BE2C (cell line): ENCODE results near the gene TFAP2B.

Source experiments
- DNase-seq: peaks from one replicate; pipeline ENCODE4 v3.0.0-alpha.2; 2020
- H3K27me3 ChIP-seq: fragments of 250-450 bp; sonication (Bioruptor Pico); 2 replicates; pipeline ENCODE4 v1.5.1; 2020; ENCODE audit warnings: mild to moderate bottlenecking
- H3K36me3 ChIP-seq: fragments of 250-450 bp; sonication (Bioruptor Pico); 2 replicates; pipeline ENCODE4 v1.5.1; 2020; ENCODE audit warnings: mild to moderate bottlenecking
- H3K4me1 ChIP-seq: fragments of 250-450 bp; sonication (Bioruptor Pico); 2 replicates; pipeline ENCODE4 v1.5.1; 2020
- H3K4me3 ChIP-seq: 2 replicates; pipeline ENCODE4 v1.5.1; 2011; ENCODE audit warnings: low read depth, low read length
- H3K9me3 ChIP-seq: fragments of 250-450 bp; sonication (Bioruptor Pico); 2 replicates; pipeline ENCODE4 v1.5.1; 2020
- TF ChIP-seq, protein P1 (sequence below): IDR thresholded peaks from 2 replicates; pipeline ENCODE4 v1.5.1; 2012; ENCODE audit warnings: mild to moderate bottlenecking, low read depth, low read length

The TFAP2B gene

DNA sequence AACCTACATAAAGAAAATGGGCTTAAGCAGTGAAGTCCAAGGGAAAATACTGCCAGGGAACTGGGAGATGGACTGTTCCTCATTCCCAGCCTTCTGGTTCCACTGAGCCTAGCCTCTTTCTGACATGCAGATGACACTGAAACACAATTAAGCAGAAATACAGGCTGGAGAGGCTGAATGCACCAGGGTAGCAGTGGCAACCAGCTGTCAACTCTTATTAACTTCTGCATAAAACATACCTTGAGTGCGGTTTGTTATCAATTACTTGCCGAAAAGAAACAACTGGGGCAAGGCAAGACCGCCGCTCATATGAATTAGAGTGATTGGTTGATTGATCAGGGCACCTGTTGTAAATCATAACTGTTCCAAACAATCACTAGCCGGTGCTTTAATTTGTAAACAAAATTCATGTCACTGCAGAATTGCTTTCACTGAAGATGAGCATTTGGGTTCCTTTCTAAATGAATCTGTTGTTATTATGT lies 16.3 kb downstream of the TFAP2B start:
- peak; percentile 38 for DNase-seq
- H3K27me3 ChIP-seq: no peaks in the 10 kb centered on the region

DNA sequence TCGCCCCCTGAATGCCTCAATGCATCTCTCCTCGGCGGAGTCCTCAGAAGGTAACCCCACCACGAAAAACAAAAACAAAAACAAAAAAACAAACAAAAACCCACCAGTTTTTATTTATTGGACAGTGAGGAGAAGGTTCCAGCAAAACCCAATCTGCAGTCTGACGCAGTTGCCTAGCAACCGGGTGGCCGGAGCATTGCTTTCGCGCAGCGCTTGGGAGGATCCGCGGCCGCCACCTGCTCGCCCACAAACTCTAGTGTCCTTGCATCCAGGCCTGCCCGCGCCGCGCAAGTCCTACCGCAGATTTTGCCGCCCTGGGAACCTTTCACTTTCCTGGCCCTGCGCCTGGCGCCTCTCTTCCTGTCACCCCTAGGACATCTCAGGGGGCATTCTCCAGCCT lies 17.6 kb downstream of the TFAP2B start:
- TF ChIP-seq, protein P1, sequence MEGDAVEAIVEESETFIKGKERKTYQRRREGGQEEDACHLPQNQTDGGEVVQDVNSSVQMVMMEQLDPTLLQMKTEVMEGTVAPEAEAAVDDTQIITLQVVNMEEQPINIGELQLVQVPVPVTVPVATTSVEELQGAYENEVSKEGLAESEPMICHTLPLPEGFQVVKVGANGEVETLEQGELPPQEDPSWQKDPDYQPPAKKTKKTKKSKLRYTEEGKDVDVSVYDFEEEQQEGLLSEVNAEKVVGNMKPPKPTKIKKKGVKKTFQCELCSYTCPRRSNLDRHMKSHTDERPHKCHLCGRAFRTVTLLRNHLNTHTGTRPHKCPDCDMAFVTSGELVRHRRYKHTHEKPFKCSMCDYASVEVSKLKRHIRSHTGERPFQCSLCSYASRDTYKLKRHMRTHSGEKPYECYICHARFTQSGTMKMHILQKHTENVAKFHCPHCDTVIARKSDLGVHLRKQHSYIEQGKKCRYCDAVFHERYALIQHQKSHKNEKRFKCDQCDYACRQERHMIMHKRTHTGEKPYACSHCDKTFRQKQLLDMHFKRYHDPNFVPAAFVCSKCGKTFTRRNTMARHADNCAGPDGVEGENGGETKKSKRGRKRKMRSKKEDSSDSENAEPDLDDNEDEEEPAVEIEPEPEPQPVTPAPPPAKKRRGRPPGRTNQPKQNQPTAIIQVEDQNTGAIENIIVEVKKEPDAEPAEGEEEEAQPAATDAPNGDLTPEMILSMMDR: no peak
- DNase-seq: no peak
- Histone ChIP-seq H3K27me3 (no peaks in the 10 kb centered on the region), H3K4me1 (peaks cover 28% of the 10 kb centered on the region), H3K9me3 (no peaks in the 10 kb centered on the region), H3K4me3 (no peak overlapping the region), H3K36me3 (peaks cover 74% of the 10 kb centered on the region)

More for the DNA sequence above, 16.3 kb downstream of the TFAP2B start:
- TF ChIP-seq, protein P1: no peak
- H3K36me3 ChIP-seq: peaks cover 62% of the 10 kb centered on the region
- H3K4me3 ChIP-seq: no peak overlapping the region
- H3K4me1 ChIP-seq: peaks cover 38% of the 10 kb centered on the region
- H3K9me3 ChIP-seq: no peaks in the 10 kb centered on the region

DNA sequence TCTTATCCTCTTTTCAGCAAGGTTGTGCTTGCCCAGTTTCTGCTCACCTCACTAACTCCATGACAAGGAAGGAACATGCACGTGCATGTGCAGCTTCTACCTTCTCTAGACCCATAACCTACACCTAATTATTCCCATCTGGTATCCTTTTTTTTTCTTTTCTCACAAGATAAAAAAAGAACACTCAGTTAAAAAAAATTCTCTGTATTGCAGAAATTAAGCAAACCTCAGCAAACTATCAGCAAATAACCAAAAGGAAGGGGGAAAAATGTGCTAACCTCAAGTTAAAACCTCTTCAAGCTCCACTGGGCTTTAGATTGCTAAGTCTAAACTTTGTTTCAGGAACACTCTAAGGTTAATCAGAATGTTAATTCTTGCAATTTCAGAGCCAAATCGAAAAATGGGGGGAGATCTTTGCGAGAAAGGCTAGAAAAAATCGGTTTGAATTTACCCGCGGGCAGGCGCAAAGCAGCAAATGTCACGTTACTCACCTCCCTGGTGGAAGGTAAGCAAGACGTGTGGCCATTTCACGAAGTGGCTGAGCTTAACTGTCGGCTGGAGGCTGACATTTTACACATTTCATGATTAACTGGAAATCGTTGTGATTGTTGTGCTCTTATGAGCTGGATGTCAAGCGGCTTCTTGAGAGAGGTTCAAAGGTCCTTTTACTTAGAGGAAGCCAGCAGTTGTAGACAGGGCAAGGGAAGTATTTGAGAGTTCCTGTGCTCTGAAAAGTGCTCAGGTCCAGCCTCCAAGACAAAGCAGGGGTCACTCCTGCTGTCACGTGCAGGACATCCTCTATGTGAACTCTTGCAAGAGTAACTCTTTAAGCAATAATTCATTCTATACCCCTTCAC lies 19.1 kb downstream of the TFAP2B start:
- H3K4me1 ChIP-seq: peaks cover 15% of the 10 kb centered on the region
- no peaks in the 10 kb centered on the region for H3K9me3 ChIP-seq
- H3K36me3 ChIP-seq: peaks cover 78% of the 10 kb centered on the region
- H3K27me3 ChIP-seq: no peaks in the 10 kb centered on the region
- DNase-seq: no peak
- no peak overlapping the region for H3K4me3 ChIP-seq
- TF ChIP-seq, protein P1: no peak

DNA sequence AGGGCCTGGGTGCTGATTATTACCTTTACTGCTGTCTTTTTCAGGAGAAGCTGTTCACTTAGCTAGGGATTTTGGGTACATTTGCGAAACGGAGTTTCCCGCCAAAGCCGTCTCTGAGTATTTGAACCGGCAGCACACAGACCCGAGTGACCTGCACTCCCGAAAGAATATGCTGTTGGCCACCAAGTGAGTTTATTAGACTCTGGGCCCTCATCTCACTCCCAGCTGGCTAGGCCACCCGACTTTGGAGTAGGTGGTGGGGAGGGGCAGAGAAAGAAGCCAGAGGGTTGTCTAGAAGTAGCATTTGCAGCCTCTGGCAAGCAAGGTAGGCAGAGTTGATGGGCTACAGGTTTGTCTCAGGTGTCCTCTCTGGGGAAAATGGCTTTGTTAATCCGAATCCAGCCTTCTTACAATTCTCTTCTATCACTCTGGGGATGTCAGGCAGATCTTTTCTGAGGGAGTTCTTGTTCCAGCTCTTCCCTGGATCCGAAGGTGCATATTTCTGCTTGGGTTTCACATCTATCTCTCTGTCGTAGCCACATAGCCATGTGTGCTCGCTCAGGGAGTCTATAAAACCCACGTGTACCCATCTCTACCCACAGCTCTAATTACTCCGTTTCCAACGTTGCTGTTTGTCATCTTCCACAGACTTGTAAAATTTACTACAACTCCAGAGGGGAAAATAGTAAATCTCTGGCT lies 21.6 kb downstream of the TFAP2B start:
- no peak overlapping the region for H3K4me3 ChIP-seq
- TF ChIP-seq, protein P1: no peak
- DNase-seq: no peak
- H3K27me3 ChIP-seq: no peaks in the 10 kb centered on the region
- H3K4me1 ChIP-seq: no peaks in the 10 kb centered on the region
- H3K36me3 ChIP-seq: peaks cover 89% of the 10 kb centered on the region
- no peaks in the 10 kb centered on the region for H3K9me3 ChIP-seq

DNA sequence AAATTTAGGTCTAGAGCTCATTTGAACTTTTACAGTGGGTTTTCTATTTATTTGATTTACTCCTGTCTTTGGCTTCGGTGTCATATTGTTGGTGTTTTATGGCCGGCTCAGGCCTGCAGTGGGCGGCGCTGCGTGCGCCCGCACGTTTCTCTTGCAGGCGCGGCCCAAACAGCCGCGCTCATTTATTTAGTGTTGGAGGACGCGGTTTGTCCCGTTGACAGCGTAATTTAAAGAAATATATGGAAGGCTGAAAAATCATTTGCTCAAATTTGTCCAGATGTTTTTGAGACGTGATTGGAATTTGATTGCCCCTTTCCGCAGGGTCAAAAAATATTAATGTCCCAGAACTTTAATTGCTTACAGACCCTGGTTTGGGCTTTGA lies 22.1 kb downstream of the TFAP2B start:
- Histone ChIP-seq H3K4me1 (no peaks in the 10 kb centered on the region), H3K27me3 (no peaks in the 10 kb centered on the region), H3K36me3 (peaks cover 90% of the 10 kb centered on the region), H3K9me3 (no peaks in the 10 kb centered on the region), H3K4me3 (no peak overlapping the region)
- no peak for DNase-seq
- TF ChIP-seq, protein P1: no peak
